Kidney (tissue), 14 donors: ENCODE data around the gene TSN. TPM values are rescaled to one million over a fixed set of nuclear protein-coding genes. Genes with fewer than 3 reads are reported as not detected.

Source experiments
- DNase-seq, 5 donors: peaks; one replicate each; pipeline ENCODE4 v3.0.0-alpha.2; 2013 to 2020
- FAIRE-seq: peaks from 2 replicates; lab custom pipeline; 2012; peaks lifted over from hg19 to GRCh38; lab: Jason Lieb, UNC
- H3K27ac ChIP-seq, 2 donors: one replicate each; pipeline ENCODE4 v1.7.0; 2013; ENCODE audit warnings: low read depth in 2 of 2, low read length in 2 of 2, inconsistent platforms in 1 of 2
- H3K27me3 ChIP-seq: one replicate; pipeline ENCODE4 v1.7.1; 2013; ENCODE audit warnings: low read length, inconsistent platforms; ENCODE audit not compliant: control insufficient read depth, insufficient read depth
- H3K36me3 ChIP-seq, 3 donors: one replicate each; pipeline versions ENCODE4 v1.7.0 to v1.7.1; 2013; ENCODE audit warnings: low read length in 3 of 3, control low read depth in 1 of 3, inconsistent platforms in 1 of 3; ENCODE audit not compliant: insufficient read depth in 3 of 3, control insufficient read depth in 2 of 3
- H3K4me1 ChIP-seq, 3 donors: one replicate each; pipeline versions ENCODE4 v1.7.0 to v1.7.1; 2013; ENCODE audit warnings: low read length in 3 of 3, inconsistent platforms in 1 of 3, low read depth in 1 of 3; ENCODE audit not compliant: control insufficient read depth in 2 of 3, insufficient read depth in 2 of 3
- H3K4me3 ChIP-seq, 3 donors: one replicate each; pipeline versions ENCODE4 v1.7.0 to v1.8.1; 2013; ENCODE audit warnings: low read length in 3 of 3, control low read depth in 1 of 3, inconsistent platforms in 1 of 3
- H3K9ac ChIP-seq, 3 donors: one replicate each; pipeline versions ENCODE4 v1.7.0 to v1.7.1; 2013; ENCODE audit warnings: low read length in 3 of 3, control low read depth in 1 of 3, inconsistent platforms in 1 of 3
- H3K9me3 ChIP-seq, 3 donors: one replicate each; pipeline versions ENCODE4 v1.7.0 to v1.7.1; 2013; ENCODE audit warnings: low read length in 3 of 3, control low read depth in 1 of 3, inconsistent platforms in 1 of 3; ENCODE audit not compliant: control insufficient read depth in 2 of 3, insufficient read depth in 1 of 3
- intact Hi-C: fragments of 100-400 bp; cut with DNase I; formaldehyde crosslinking; loops from one replicate; pipeline ENCODE4 v1.11.1; 2022
- polyA plus RNA-seq: library from polyadenylated mRNA; stranded (reverse); fragments of 350-450 nt; fragmentation: Illumina TruSeq; extraction: RNeasy Lipid Tissue Mini Kit (QIAGEN cat#74804); gene quantifications from one replicate; pipeline ENCODE4 v1.2.3, GENCODE V29; 2014; ENCODE audit warnings: low read depth, low replicate concordance; ENCODE audit not compliant: insufficient read depth
- total RNA-seq: library from RNA; stranded (reverse); fragmentation: NEBNext Ultra II Directional; extraction: Animal tissue kit (Norgen Biotek cat#: 25700); gene quantifications from one replicate; pipeline ENCODE4 v1.2.1, GENCODE V29; 2021
- TF ChIP-seq, protein P1 (sequence below): IDR thresholded peaks from 3 replicates; pipeline ENCODE4 v1.5.1; 2012; ENCODE audit warnings: mild to moderate bottlenecking, moderate library complexity, borderline replicate concordance; ENCODE audit not compliant: insufficient read depth; ENCODE audit errors: extremely low read depth
- donor health status: control.
- donor health status: control.
- donor health status: control.
- donor health status: control.
- donor health status: control.
- donor health status: DM: yes; HTN: yes; CAD: no.
- donor health status: Normal renal cell carcinoma (clear cell type).

Gene TSN
- total and polyA plus RNA-seq, 2 donors from 2014 or later: 37.9 to 66.1 TPM

DNA sequence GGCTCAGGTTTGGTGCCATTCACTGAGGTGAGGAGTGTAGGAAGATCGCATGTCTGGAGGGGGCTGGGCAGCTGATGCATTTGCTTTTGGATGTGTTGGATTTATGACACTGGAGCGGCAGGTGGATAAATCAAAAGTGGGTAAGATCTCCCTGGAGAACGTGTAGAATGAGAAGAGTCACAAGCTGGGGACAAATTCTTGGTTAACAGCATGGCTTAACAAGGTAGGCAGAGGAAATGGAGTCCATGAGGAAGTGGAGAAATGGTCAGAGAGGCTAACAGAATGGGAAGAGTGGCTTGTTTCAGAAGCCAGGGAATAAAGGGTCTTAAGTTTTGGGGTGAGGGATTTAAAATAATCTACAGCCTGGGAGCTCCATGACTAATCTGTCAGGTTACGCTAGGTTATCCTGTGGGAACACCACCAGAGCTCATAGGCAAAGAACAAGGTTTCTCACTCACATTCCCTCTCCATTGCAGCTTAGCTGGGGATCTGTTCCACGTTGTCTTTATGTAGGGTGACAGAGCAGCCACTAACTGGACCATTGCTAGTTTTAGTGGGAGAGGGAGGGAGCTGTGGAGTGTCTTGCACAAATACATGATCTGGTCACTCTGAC is 12.8 kb downstream of the TSN start:
- TF ChIP-seq, protein P1, sequence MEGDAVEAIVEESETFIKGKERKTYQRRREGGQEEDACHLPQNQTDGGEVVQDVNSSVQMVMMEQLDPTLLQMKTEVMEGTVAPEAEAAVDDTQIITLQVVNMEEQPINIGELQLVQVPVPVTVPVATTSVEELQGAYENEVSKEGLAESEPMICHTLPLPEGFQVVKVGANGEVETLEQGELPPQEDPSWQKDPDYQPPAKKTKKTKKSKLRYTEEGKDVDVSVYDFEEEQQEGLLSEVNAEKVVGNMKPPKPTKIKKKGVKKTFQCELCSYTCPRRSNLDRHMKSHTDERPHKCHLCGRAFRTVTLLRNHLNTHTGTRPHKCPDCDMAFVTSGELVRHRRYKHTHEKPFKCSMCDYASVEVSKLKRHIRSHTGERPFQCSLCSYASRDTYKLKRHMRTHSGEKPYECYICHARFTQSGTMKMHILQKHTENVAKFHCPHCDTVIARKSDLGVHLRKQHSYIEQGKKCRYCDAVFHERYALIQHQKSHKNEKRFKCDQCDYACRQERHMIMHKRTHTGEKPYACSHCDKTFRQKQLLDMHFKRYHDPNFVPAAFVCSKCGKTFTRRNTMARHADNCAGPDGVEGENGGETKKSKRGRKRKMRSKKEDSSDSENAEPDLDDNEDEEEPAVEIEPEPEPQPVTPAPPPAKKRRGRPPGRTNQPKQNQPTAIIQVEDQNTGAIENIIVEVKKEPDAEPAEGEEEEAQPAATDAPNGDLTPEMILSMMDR: no peak
- Histone ChIP-seq H3K4me1 (peaks cover 0 to 6% (median 0%) of the 10 kb centered on the region in 3 donors), H3K36me3 (peaks cover 2 to 48% (median 27%) of the 10 kb centered on the region in 3 donors), H3K27ac (no peak overlapping the region), H3K27me3 (no peaks in the 10 kb centered on the region), H3K9ac (no peak overlapping the region), H3K4me3 (no peak overlapping the region), H3K9me3 (no peaks in the 10 kb centered on the region)
- intact Hi-C loops: no loop called here
- DNase-seq (no peak), FAIRE-seq (no peak)

DNA sequence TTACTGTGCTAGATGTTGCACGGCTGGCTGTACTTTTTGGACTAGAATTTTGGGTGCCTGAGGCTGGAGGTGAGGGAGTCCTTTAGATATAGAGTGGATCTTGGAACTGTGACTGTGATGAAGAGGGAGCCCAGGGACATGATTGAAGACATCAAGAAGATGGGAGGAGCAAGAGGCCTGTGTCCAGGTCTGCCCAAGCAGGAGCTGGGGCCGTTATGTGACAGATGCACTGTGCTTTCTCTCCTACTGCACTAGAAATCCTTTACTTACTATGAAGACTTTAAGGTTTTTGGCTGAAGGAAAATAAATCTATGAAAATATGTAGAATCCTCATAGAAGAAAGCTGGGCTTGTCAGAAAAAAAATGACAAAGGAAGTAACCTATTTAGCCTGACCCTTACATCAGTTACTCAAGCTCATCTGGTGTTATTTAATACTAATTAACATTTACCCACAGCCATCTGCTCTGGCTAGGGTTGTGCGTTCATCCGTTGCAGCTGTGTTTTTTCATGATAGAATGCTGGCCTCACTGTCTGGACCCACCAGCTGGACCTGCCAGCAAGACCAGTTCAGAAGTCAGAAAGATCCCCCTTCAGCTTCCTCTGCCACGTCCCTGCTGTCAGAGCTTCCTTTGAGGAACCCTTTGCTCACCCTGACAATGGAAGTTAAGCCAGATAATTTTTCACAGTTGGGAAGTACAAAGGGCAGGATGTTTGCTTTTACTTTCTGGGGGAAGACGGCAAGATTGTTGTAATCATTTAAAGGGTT is 16.7 kb downstream of the TSN start:
- FAIRE-seq: no peak
- Histone ChIP-seq H3K27me3 (no peaks in the 10 kb centered on the region), H3K4me1 (peaks cover 0 to 6% (median 0%) of the 10 kb centered on the region in 3 donors), H3K27ac (no peak overlapping the region), H3K9me3 (no peaks in the 10 kb centered on the region), H3K9ac (no peak overlapping the region), H3K36me3 (peaks cover 2 to 12% (median 6%) of the 10 kb centered on the region in 3 donors), H3K4me3 (no peak overlapping the region)
- DNase-seq: peak in 4 of 5 donors; percentile 67 to 86 (median 76)
- TF ChIP-seq, protein P1: no peak
- intact Hi-C loops: no loop called here

DNA sequence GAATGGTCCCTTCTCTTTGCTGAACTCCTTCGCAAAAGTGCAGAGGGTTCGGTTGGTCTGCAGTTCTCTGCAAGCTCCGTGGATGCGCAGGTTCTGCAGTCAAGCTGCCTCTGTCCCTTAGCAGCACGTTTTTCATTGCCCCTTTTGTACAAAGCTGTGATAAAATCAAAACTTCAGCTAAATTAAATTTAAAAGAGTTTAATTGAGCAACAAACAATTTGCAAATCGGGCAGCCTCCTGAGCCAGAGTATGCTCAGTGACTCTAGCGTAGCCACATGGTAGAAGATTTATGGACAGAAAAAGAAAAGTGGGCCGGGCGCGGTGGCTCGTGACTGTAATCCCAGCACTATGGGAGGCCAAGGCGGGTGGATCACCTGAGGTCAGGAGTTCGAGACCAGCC is 18.8 kb downstream of the TSN start:
- FAIRE-seq (no peak), DNase-seq (no peak)
- H3K27ac ChIP-seq: no peak overlapping the region
- no peak overlapping the region for H3K9ac ChIP-seq
- H3K4me3 ChIP-seq: no peak overlapping the region
- intact Hi-C loops: no loop called here
- H3K36me3 ChIP-seq: no peaks in the 10 kb centered on the region
- H3K27me3 ChIP-seq: no peaks in the 10 kb centered on the region
- H3K4me1 ChIP-seq: peaks cover 0 to 6% (median 0%) of the 10 kb centered on the region in 3 donors
- no peaks in the 10 kb centered on the region for H3K9me3 ChIP-seq
- TF ChIP-seq, protein P1: no peak
